Fibroblast of the conjunctiva (primary cell): ENCODE data around the gene SPATA32.

ENCODE experiments used
- DNase-seq: peaks from one replicate; pipeline ENCODE4 v3.0.0-alpha.2; 2010; ENCODE audit warnings: low read depth

Gene SPATA32

GRCh38 chr17:45293413-45294211 is 31.7 kb upstream of the SPATA32 start:
- peak; percentile 87 for DNase-seq

GRCh38 chr17:45292696-45293412 is 31.0 kb upstream of the SPATA32 start:
- DNase-seq: no peak

DNA sequence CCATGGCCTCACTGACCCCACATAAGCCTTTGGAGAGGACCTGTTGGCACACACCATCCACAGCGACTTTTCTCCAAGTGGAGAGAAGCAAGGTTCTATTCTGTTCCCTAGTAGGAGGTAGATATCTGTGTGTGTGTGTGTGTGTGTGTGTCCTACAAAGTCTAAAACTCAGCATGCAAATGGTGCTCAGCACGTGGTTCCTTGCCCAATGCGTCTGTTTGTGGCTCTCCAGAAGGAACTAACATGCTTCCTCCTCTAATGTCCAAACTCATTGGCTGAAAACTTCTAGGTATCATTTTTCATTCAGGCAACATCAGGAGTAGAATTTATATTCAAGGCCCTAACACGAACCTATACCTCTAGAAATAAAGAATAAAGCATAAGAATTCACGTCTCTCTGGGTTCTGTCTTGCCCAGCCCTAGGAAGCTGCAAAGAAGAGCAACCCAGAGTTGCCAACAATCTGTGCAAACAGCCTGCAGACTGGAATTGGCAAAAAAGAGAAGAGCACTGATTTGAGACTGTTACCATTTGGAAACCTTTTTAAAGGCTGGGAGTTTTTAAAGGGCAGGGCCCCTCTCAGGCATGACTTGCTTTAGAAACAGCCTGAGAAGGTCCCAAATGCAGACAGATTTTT is 29.4 kb upstream of the SPATA32 start:
- no peak for DNase-seq

GRCh38 chr17:45290269-45290765 is 28.4 kb upstream of the SPATA32 start:
- no peak for DNase-seq

- DNase-seq: no peak
Measured at GRCh38 chr17:45289301-45290268, 27.7 kb upstream of the SPATA32 start.

GRCh38 chr17:45288825-45289224 is 26.9 kb upstream of the SPATA32 start:
- DNase-seq: no peak

- DNase-seq: no peak
Measured at GRCh38 chr17:45287526-45288500, 25.9 kb upstream of the SPATA32 start.

GRCh38 chr17:45286286-45286685 is 24.4 kb upstream of the SPATA32 start:
- DNase-seq: no peak

DNA sequence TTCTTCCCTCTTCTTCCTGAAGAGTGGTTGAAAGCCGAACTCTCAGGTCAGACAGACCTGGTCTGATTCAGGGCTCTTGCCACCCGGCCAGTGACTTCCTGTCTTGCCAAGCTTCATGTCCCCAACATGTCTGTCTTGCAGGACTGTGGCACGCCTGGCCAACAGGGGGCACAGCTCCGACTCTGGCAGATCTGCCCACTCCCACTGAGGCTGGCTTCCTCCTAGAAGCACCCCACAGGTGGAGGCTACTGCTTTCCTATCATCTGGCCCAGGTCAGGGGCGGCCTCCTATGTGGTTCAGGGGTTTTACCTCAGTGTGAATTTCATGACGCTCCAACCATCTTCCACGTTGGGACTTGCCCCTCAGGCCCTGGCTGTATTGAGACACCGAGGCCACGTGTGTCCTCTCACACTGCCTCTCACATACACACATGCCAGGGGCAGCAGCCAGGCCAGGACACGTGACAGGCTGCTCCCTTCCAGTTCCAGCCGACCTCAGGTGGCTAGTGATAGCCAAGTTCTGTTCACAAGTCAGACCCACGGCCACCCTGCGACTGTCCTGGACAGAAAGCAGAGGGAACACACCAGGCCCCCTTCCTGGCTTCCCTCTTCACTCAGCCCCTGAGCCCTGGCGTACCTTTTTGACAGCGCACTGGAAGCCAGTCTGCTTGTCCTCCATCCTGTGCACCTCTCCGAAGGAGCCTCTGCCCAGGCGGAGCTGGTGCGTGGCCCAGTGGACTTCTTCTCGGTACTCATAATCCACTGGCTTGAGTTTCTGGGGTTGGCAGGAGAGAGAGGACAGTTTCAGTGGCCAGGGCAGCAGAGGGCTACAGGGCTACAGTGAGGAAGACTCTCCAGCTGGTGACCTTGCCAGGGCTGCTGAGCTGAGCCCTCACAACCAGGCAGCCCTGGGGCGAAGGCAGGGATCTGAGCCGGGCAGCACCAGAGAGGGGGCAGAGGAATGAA is 22.6 kb upstream of the SPATA32 start:
- DNase-seq: no peak

GRCh38 chr17:45283711-45284110 is 21.8 kb upstream of the SPATA32 start:
- DNase-seq: no peak

- no peak for DNase-seq
Measured at GRCh38 chr17:45282683-45283644, 21.1 kb upstream of the SPATA32 start.

- no peak for DNase-seq
Measured at GRCh38 chr17:45279898-45280297, 18.0 kb upstream of the SPATA32 start.

DNA sequence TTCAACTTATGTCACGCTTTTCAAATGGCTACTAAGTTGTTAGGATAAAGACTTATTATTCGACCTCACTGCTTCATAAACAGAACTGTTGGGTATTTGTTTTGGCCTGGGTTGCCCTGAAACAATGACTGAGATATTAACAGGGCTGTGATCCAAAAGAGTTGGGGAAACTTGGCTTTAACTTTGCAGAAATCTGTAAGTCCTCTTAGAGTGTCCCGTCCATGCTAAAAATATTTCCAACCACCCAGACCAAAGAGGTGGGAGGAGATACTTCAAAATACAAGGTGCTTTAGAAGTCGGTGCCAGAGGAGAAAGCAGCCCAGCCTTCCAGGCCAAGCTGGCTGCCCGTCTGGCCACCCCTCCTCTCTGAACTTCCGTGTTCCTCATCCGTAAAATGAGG is 16.1 kb upstream of the SPATA32 start:
- DNase-seq: peak; percentile 69

DNA sequence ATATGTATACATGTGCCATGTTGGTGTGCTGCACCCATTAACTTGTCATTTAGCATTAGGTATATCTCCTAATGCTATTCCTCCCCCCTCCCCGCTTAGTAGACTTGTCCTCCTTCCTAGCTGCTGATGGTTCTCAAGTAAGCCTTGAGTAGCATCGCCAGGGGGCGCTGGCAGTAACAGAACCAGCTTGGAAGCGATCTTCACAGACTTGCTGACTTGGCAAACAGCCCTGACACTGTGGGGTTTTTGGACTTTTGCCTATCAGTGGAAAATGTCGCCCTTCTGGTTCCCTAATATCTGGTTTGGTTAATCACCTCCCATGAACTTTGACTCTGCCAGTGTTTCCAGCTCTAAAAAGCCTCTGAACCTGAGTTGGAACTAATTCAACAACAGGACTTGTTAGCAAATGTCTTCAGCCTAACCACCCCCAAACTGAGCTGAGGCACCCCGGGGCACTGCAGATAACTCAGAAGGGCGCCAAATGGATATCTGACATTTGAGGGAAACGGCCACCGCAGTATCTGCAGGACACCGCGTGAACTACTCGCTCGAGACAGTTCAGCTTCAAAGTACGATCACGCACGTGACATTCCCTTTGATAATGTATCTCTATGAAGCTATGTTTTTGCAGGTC is 15.4 kb upstream of the SPATA32 start:
- peak; percentile 92 for DNase-seq

DNA sequence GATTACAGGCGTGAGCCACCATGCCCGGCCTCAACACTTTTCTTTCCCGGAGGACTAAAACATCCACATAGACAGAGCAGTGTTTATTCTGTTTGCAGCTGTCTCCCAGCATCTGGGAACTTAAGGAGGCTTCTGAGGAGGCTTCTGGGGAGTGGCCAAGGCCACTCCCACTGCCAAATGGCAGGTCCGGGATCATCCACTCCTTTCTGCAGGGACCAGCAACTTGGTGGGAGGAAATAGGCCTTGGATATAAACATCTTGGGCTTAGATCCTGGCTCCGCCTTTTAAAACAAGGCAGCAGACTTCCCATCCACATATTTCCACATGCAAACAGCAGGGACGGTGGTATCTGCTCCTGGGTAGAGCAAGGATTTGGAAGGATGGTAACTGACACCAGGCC is 14.1 kb upstream of the SPATA32 start:
- no peak for DNase-seq

GRCh38 chr17:45274033-45274432 is 12.1 kb upstream of the SPATA32 start:
- DNase-seq: no peak

- no peak for DNase-seq
Measured at GRCh38 chr17:45273551-45273957, 11.7 kb upstream of the SPATA32 start.

- no peak for DNase-seq
Measured at GRCh38 chr17:45271603-45272002, 9.7 kb upstream of the SPATA32 start.
